Mesenchymal stem cell (in vitro differentiated cells and primary cell): ENCODE measurements around the gene TMEM231.

Source experiments
- DNase-seq: peaks from one replicate; pipeline ENCODE4 v3.0.0-alpha.2; 2013
- H2AFZ ChIP-seq: one replicate; pipeline ENCODE4 v1.6.1; 2013; ENCODE audit warnings: low read depth, mild to moderate bottlenecking, control low read depth, inconsistent platforms, low read length, moderate library complexity
- H2AK5ac ChIP-seq: 2 replicates; pipeline ENCODE4 v1.6.1; 2013; ENCODE audit warnings: low read length, moderate library complexity, mild to moderate bottlenecking, inconsistent platforms; ENCODE audit not compliant: severe bottlenecking
- H2BK120ac ChIP-seq: one replicate; pipeline ENCODE4 v1.6.1; 2013; ENCODE audit warnings: low read depth, mild to moderate bottlenecking, inconsistent platforms, low read length, moderate library complexity
- H2BK12ac ChIP-seq, 2 experiments: one replicate each; pipeline ENCODE4 v1.6.1; 2013; ENCODE audit warnings: inconsistent platforms in 2 of 2, low read length in 2 of 2, mild to moderate bottlenecking in 2 of 2, moderate library complexity in 2 of 2, control low read depth in 1 of 2
- H2BK15ac ChIP-seq: one replicate; pipeline ENCODE4 v1.6.1; 2013; ENCODE audit warnings: mild to moderate bottlenecking, low read depth, inconsistent platforms; ENCODE audit not compliant: poor library complexity, severe bottlenecking
- H2BK5ac ChIP-seq: 2 replicates; pipeline ENCODE4 v1.6.1; 2013; ENCODE audit warnings: low read depth, mild to moderate bottlenecking, low read length, control low read depth, inconsistent platforms; ENCODE audit not compliant: poor library complexity, severe bottlenecking
- H3K14ac ChIP-seq, 2 experiments: one replicate each; pipeline ENCODE4 v1.6.1; 2013; ENCODE audit warnings: inconsistent platforms in 2 of 2, low read length in 2 of 2, control low read depth in 1 of 2, mild to moderate bottlenecking in 1 of 2, moderate library complexity in 1 of 2
- H3K18ac ChIP-seq, 2 experiments: one replicate each; pipeline ENCODE4 v1.6.1; 2013; ENCODE audit warnings: inconsistent platforms in 2 of 2, low read length in 2 of 2, control low read depth in 1 of 2, low read depth in 1 of 2, mild to moderate bottlenecking in 1 of 2
- H3K23ac ChIP-seq, 2 experiments: one replicate each; pipeline ENCODE4 v1.6.1; 2013; ENCODE audit warnings: inconsistent platforms in 2 of 2, low read length in 2 of 2, mild to moderate bottlenecking in 2 of 2, moderate library complexity in 2 of 2, control low read depth in 1 of 2
- H3K27ac ChIP-seq: 2 replicates; pipeline ENCODE4 v1.5.1; 2013; ENCODE audit warnings: mild to moderate bottlenecking, moderate library complexity, low read length, control low read depth, inconsistent platforms; ENCODE audit not compliant: poor library complexity, severe bottlenecking
- H3K27me3 ChIP-seq, 2 experiments: 2 replicates each; pipeline versions ENCODE4 v1.6.1 to v1.7.0; 2013; ENCODE audit warnings: low read length in 2 of 2, mild to moderate bottlenecking in 2 of 2, moderate library complexity in 2 of 2, control low read depth in 1 of 2, inconsistent platforms in 1 of 2; ENCODE audit not compliant: control insufficient read depth in 1 of 2, insufficient read depth in 1 of 2
- H3K36me3 ChIP-seq, 2 experiments: 2 replicates each; pipeline versions ENCODE4 v1.6.1 to v1.7.0; 2013; ENCODE audit warnings: low read length in 2 of 2, control low read depth in 1 of 2, inconsistent platforms in 1 of 2, low read depth in 1 of 2, mild to moderate bottlenecking in 1 of 2; ENCODE audit not compliant: insufficient read depth in 2 of 2, control insufficient read depth in 1 of 2
- H3K4ac ChIP-seq, 2 experiments: one replicate each; pipeline ENCODE4 v1.6.1; 2013; ENCODE audit warnings: inconsistent platforms in 2 of 2, low read length in 2 of 2, mild to moderate bottlenecking in 2 of 2, moderate library complexity in 2 of 2, control low read depth in 1 of 2, low read depth in 1 of 2
- H3K4me1 ChIP-seq: 2 replicates; pipeline ENCODE4 v1.6.1; 2013; ENCODE audit warnings: low read depth, low read length, control low read depth; ENCODE audit not compliant: control insufficient read depth, insufficient read depth
- H3K4me2 ChIP-seq: 2 replicates; pipeline ENCODE4 v1.6.1; 2013; ENCODE audit warnings: low read length, mild to moderate bottlenecking, inconsistent platforms; ENCODE audit not compliant: poor library complexity, severe bottlenecking
- H3K4me3 ChIP-seq, 2 experiments: 2 replicates each; pipeline versions ENCODE4 v1.5.1 to v1.7.0; 2013; ENCODE audit warnings: low read length in 2 of 2, mild to moderate bottlenecking in 2 of 2, control low read depth in 1 of 2, low read depth in 1 of 2; ENCODE audit not compliant: insufficient read depth in 1 of 2
- H3K79me1 ChIP-seq: replicated peaks from 2 replicates; pipeline ENCODE4 v1.6.1; 2013; ENCODE audit warnings: mild to moderate bottlenecking, control low read depth, low read length, inconsistent platforms; ENCODE audit not compliant: poor library complexity, severe bottlenecking
- H3K9ac ChIP-seq: 2 replicates; pipeline ENCODE4 v1.7.0; 2013; ENCODE audit warnings: mild to moderate bottlenecking, low read length, moderate library complexity
- H3K9me3 ChIP-seq: 2 replicates; pipeline ENCODE4 v1.7.0; 2013; ENCODE audit warnings: mild to moderate bottlenecking, low read length; ENCODE audit not compliant: control insufficient read depth
- H4K8ac ChIP-seq: one replicate; pipeline ENCODE4 v1.6.1; 2013; ENCODE audit warnings: inconsistent platforms, mild to moderate bottlenecking, low read length, moderate library complexity
- H4K91ac ChIP-seq: one replicate; pipeline ENCODE4 v1.6.1; 2013; ENCODE audit warnings: mild to moderate bottlenecking, low read length, inconsistent platforms
- WGBS: methylation state at CpG from one replicate; pipeline ENCODE4 v1.1.7; 2013; ENCODE audit warnings: mixed read lengths; 5-methylcytosine and 5-hydroxymethylcytosine counted together

The TMEM231 gene

GRCh38 chr16:75579281-75579834, 23.3 kb upstream of the TMEM231 start:
- WGBS, result 93% methylated on average over 7 of the region's 7 CpGs
- no peak overlapping the region for H2BK12ac ChIP-seq
- no peak overlapping the region for H3K27ac ChIP-seq
- no peak for DNase-seq
- peaks cover 28 to 60% of the 10 kb centered on the region in 2 experiments for H3K36me3 ChIP-seq
- H3K4ac ChIP-seq, result no peak overlapping the region
- H2BK15ac ChIP-seq, result no peak overlapping the region
- no peak overlapping the region for H2BK120ac ChIP-seq
- H2AFZ ChIP-seq, result no peak overlapping the region
- H3K23ac ChIP-seq, result no peak overlapping the region
- H3K4me3 ChIP-seq, result no peak overlapping the region
- no peak overlapping the region for H3K18ac ChIP-seq
- no peak overlapping the region for H4K91ac ChIP-seq
- H3K9me3 ChIP-seq, result no peaks in the 10 kb centered on the region
- H4K8ac ChIP-seq, result no peak overlapping the region
- no peaks in the 10 kb centered on the region for H3K27me3 ChIP-seq
- H2BK5ac ChIP-seq, result no peak overlapping the region
- H3K9ac ChIP-seq, result no peak overlapping the region
- H2AK5ac ChIP-seq, result no peak overlapping the region
- no peaks in the 10 kb centered on the region for H3K4me1 ChIP-seq
- peaks cover 18% of the 10 kb centered on the region for H3K79me1 ChIP-seq
- H3K14ac ChIP-seq, result no peak overlapping the region
- H3K4me2 ChIP-seq, result no peak overlapping the region

- Histone ChIP-seq H3K9me3 (no peaks in the 10 kb centered on the region), H4K91ac (no peak overlapping the region), H3K4ac (no peak overlapping the region), H3K36me3 (peaks cover 33 to 66% of the 10 kb centered on the region in 2 experiments), H2BK120ac (no peak overlapping the region), H3K9ac (no peak overlapping the region), H3K27me3 (no peaks in the 10 kb centered on the region), H3K27ac (no peak overlapping the region), H3K23ac (no peak overlapping the region), H3K4me3 (no peak overlapping the region), H3K18ac (no peak overlapping the region), H3K4me2 (no peak overlapping the region), H2AK5ac (no peak overlapping the region), H4K8ac (no peak overlapping the region), H2BK15ac (no peak overlapping the region), H2BK5ac (no peak overlapping the region), H3K14ac (no peak overlapping the region), H3K79me1 (peaks cover 23% of the 10 kb centered on the region), H3K4me1 (no peaks in the 10 kb centered on the region), H2AFZ (no peak overlapping the region), H2BK12ac (no peak overlapping the region)
- DNase-seq, result no peak
- WGBS, result 100% methylated on average over 1 of the region's 2 CpGs
Observed at GRCh38 chr16:75578725-75579124, 22.7 kb upstream of the TMEM231 start.

- Histone ChIP-seq H2AFZ (no peak overlapping the region), H3K18ac (no peak overlapping the region), H3K4ac (no peak overlapping the region), H2BK15ac (no peak overlapping the region), H4K91ac (no peak overlapping the region), H3K27me3 (no peaks in the 10 kb centered on the region), H3K4me3 (no peak overlapping the region), H4K8ac (no peak overlapping the region), H3K27ac (no peak overlapping the region), H3K4me2 (no peak overlapping the region), H3K36me3 (peaks cover 36 to 72% of the 10 kb centered on the region in 2 experiments), H3K4me1 (no peaks in the 10 kb centered on the region), H2BK120ac (no peak overlapping the region), H3K9ac (no peak overlapping the region), H2BK12ac (no peak overlapping the region), H3K23ac (no peak overlapping the region), H3K9me3 (no peaks in the 10 kb centered on the region), H2BK5ac (no peak overlapping the region), H3K14ac (no peak overlapping the region), H3K79me1 (peaks cover 27% of the 10 kb centered on the region), H2AK5ac (no peak overlapping the region)
- WGBS, result 88% methylated on average over 5 of the region's 7 CpGs
- DNase-seq, result no peak
Observed at GRCh38 chr16:75578212-75578611, 22.2 kb upstream of the TMEM231 start.

GRCh38 chr16:75576384-75576811, 20.3 kb upstream of the TMEM231 start:
- Histone ChIP-seq H2BK120ac (no peak overlapping the region), H2AK5ac (no peak overlapping the region), H3K4ac (no peak overlapping the region), H2AFZ (no peak overlapping the region), H3K4me3 (no peak overlapping the region), H4K8ac (no peak overlapping the region), H2BK12ac (no peak overlapping the region), H3K27ac (no peak overlapping the region), H3K79me1 (peaks cover 40% of the 10 kb centered on the region), H3K4me2 (no peak overlapping the region), H4K91ac (no peak overlapping the region), H2BK5ac (no peak overlapping the region), H3K27me3 (no peaks in the 10 kb centered on the region), H3K9me3 (no peaks in the 10 kb centered on the region), H3K23ac (no peak overlapping the region), H2BK15ac (no peak overlapping the region), H3K14ac (no peak overlapping the region), H3K36me3 (peaks cover 51 to 90% of the 10 kb centered on the region in 2 experiments), H3K4me1 (no peaks in the 10 kb centered on the region), H3K9ac (no peak overlapping the region), H3K18ac (no peak overlapping the region)
- WGBS, result 81% methylated on average over 3 of the region's 3 CpGs
- no peak for DNase-seq
